RWPE2 (cell line): Measurements from ENCODE around the gene WDR70.

Source experiments
- ATAC-seq: fragments of 200-7000 bp; cut with Tn5 transposase; 3 replicates; pipeline ENCODE4 v1.9.1; 2021; ENCODE audit warnings: low read depth
- DNase-seq: peaks from one replicate; pipeline ENCODE4 v3.0.0-alpha.2; 2020; ENCODE audit warnings: low spot score
- H3K27ac ChIP-seq: fragments of 450-650 bp; 2 replicates; pipeline ENCODE4 v1.5.1; 2017; ENCODE audit warnings: mild to moderate bottlenecking; ENCODE audit not compliant: poor library complexity, severe bottlenecking
- H3K27me3 ChIP-seq: fragments of 250-450 bp; sonication (Bioruptor Pico); 2 replicates; pipeline ENCODE4 v1.5.1; 2021; ENCODE audit warnings: mild to moderate bottlenecking, moderate library complexity; ENCODE audit not compliant: insufficient read depth, poor library complexity, severe bottlenecking
- H3K36me3 ChIP-seq: fragments of 250-450 bp; sonication (Bioruptor Pico); 2 replicates; pipeline ENCODE4 v1.5.1; 2020; ENCODE audit warnings: low read depth, mild to moderate bottlenecking, moderate library complexity
- H3K4me1 ChIP-seq: fragments of 250-450 bp; sonication (Bioruptor Pico); 2 replicates; pipeline ENCODE4 v1.5.1; 2021; ENCODE audit warnings: mild to moderate bottlenecking, moderate library complexity; ENCODE audit not compliant: insufficient read depth, poor library complexity, severe bottlenecking
- H3K4me3 ChIP-seq: fragments of 250-450 bp; sonication (Bioruptor Pico); 2 replicates; pipeline ENCODE4 v1.5.1; 2021; ENCODE audit warnings: mild to moderate bottlenecking, moderate library complexity; ENCODE audit not compliant: severe bottlenecking
- H3K9me3 ChIP-seq: fragments of 250-450 bp; sonication (Bioruptor Pico); 2 replicates; pipeline ENCODE4 v1.5.1; 2021; ENCODE audit warnings: mild to moderate bottlenecking, moderate library complexity; ENCODE audit not compliant: severe bottlenecking
- TF ChIP-seq, protein P1 (sequence below): fragments of 450-650 bp; IDR thresholded peaks from one replicate; pipeline ENCODE4 v1.5.1; 2017; ENCODE audit warnings: mild to moderate bottlenecking, moderate library complexity; ENCODE audit not compliant: poor library complexity, severe bottlenecking

WDR70 gene

DNA sequence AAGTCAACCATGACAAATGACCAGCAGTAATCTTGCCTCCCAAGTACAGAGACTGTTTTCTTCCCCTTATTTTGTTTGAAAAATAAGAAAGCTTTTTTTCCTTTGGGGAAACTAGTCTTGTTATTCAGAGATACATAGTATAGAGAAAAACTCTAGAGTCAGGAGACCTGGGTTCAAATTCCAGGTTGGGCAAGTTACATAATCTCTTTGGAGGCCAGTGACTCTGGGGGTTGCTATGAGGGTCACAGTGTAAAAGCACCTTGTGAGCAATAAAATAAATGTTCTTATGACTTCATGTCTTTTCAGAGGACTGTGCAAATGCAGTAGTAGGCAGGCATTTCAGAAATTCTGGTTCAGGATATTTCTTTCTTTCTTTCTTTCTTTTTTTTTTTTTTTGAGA, 389.3 kb downstream of the WDR70 start:
- Histone ChIP-seq H3K4me3 (no peak overlapping the region), H3K27me3 (no peaks in the 10 kb centered on the region), H3K36me3 (no peaks in the 10 kb centered on the region), H3K9me3 (no peaks in the 10 kb centered on the region), H3K4me1 (peaks cover 15% of the 10 kb centered on the region), H3K27ac (no peak overlapping the region)
- ATAC-seq, result no peak
- DNase-seq, result no peak
- TF ChIP-seq, protein P1, sequence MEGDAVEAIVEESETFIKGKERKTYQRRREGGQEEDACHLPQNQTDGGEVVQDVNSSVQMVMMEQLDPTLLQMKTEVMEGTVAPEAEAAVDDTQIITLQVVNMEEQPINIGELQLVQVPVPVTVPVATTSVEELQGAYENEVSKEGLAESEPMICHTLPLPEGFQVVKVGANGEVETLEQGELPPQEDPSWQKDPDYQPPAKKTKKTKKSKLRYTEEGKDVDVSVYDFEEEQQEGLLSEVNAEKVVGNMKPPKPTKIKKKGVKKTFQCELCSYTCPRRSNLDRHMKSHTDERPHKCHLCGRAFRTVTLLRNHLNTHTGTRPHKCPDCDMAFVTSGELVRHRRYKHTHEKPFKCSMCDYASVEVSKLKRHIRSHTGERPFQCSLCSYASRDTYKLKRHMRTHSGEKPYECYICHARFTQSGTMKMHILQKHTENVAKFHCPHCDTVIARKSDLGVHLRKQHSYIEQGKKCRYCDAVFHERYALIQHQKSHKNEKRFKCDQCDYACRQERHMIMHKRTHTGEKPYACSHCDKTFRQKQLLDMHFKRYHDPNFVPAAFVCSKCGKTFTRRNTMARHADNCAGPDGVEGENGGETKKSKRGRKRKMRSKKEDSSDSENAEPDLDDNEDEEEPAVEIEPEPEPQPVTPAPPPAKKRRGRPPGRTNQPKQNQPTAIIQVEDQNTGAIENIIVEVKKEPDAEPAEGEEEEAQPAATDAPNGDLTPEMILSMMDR, result no peak

DNA sequence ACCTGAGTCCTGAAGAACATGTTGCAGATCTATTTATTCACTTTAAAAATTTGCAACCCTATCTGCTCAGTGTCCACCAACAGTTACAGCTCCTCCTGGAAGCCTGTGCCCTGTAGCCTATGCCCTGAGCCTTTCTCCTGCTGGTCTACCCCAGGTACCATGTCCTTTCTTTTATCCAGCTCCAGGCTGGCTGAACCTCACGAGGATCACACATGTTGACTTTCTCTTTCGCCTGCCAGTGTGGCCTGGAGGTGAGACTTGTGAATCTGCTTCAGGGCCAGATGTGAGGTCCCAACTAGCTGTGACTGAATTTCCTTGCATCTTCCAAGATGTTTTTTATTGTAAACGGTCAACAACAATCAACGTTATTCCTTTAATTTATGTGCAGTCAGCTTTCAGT, 390.0 kb downstream of the WDR70 start:
- TF ChIP-seq, protein P1, result no peak
- no peak overlapping the region for H3K27ac ChIP-seq
- H3K9me3 ChIP-seq, result no peaks in the 10 kb centered on the region
- ATAC-seq (no peak), DNase-seq (no peak)
- H3K36me3 ChIP-seq, result no peaks in the 10 kb centered on the region
- H3K4me3 ChIP-seq, result no peak overlapping the region
- peaks cover 15% of the 10 kb centered on the region for H3K4me1 ChIP-seq
- no peaks in the 10 kb centered on the region for H3K27me3 ChIP-seq

DNA sequence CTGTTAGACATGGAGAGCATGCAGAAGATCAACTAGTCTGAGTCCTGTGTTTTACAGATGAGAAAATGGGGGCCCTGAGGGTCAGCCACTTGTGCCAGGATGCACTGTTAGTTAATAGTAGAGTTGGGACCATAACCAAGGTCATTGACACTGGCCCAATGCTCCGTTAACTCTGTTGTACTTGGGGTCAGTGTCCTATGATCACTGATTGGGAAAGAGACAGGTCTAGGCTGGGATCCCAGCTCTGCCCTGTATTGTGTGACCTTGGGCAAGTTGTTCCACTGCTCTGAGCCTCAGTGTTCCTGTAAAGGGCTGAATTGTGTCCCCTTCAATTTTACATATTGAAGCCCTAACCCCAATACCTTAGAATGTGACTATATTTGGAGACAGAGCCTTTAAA, 390.7 kb downstream of the WDR70 start:
- DNase-seq, result no peak
- ATAC-seq, result no peak
- Histone ChIP-seq H3K9me3 (peaks cover 3% of the 10 kb centered on the region), H3K4me3 (no peak overlapping the region), H3K4me1 (peaks cover 15% of the 10 kb centered on the region), H3K27ac (no peak overlapping the region), H3K36me3 (no peaks in the 10 kb centered on the region), H3K27me3 (no peaks in the 10 kb centered on the region)
- TF ChIP-seq, protein P1, result no peak

DNA sequence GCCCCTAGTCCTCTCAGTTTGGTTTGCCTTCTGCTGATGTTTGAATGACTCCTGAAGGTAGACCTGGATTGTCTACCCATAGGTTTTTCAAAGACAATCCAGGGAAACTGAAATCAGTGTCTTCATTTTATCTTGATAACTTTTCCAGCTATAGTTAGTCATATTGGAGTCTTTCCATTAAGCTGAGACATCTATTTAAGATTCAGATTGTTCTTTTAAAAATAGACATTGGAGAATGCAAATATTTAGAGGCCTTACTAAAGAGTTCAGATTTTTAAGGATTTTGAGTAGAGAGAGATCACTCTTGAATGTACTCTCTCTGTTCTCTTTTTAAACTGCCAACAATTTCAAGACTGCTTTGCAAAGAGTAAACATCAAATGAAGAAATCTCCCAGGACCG, 391.7 kb downstream of the WDR70 start:
- no peak for ATAC-seq
- TF ChIP-seq, protein P1, result no peak
- H3K4me1 ChIP-seq, result peaks cover 15% of the 10 kb centered on the region
- no peak for DNase-seq
- H3K9me3 ChIP-seq, result peaks cover 5% of the 10 kb centered on the region
- H3K27ac ChIP-seq, result peak overlapping the region; percentile 73
- no peaks in the 10 kb centered on the region for H3K27me3 ChIP-seq
- no peak overlapping the region for H3K4me3 ChIP-seq
- H3K36me3 ChIP-seq, result no peaks in the 10 kb centered on the region

DNA sequence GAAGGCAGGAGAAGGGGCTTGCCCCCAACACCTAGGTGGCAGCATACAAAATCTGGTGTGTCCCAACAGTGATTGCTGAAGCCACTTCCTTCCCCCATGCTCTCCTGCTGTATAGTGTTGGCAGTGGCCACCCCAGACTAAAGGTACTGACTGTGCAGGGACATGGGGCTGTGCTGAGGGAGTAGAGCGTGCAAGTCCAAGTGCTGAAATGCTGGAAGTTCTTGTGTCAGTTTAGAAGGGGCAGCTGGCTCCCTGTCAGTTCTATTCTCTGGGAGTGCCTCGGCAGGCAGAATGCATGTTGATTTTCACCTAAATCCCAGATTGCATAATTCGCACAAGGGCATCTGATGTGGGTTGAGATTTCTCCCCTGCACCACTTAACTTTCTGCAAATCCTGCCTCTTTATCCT, 392.1 kb downstream of the WDR70 start:
- H3K4me3 ChIP-seq, result no peak overlapping the region
- H3K27me3 ChIP-seq, result no peaks in the 10 kb centered on the region
- no peaks in the 10 kb centered on the region for H3K36me3 ChIP-seq
- peaks cover 15% of the 10 kb centered on the region for H3K4me1 ChIP-seq
- no peak; the same call in 2 of the 3 replicates for ATAC-seq
- H3K9me3 ChIP-seq, result peaks cover 5% of the 10 kb centered on the region
- peak overlapping the region; percentile 73 for H3K27ac ChIP-seq
- no peak for DNase-seq
- TF ChIP-seq, protein P1, result no peak
